ENCODE measurements around the gene TBCA.

DNA sequence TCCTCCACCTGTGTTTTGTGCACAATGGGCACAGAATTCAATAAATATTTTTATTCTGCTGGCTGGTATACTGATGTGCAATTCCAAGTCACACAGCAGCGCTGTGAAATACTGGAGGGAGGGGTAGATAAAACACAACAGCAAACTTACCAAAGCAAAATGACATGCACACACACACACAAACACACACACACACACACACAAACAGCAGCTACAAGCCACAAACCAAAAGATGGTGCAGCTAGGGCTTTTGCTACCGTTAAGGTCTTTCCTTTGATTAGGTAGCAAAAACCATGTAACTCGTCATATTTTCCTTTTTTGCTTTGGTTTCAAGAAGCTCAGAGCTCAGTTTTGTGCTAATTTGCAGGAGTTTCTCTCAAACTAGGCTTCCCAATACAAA, 1.8 kb upstream of the TBCA start:
- TF ChIP-seq, protein P1, sequence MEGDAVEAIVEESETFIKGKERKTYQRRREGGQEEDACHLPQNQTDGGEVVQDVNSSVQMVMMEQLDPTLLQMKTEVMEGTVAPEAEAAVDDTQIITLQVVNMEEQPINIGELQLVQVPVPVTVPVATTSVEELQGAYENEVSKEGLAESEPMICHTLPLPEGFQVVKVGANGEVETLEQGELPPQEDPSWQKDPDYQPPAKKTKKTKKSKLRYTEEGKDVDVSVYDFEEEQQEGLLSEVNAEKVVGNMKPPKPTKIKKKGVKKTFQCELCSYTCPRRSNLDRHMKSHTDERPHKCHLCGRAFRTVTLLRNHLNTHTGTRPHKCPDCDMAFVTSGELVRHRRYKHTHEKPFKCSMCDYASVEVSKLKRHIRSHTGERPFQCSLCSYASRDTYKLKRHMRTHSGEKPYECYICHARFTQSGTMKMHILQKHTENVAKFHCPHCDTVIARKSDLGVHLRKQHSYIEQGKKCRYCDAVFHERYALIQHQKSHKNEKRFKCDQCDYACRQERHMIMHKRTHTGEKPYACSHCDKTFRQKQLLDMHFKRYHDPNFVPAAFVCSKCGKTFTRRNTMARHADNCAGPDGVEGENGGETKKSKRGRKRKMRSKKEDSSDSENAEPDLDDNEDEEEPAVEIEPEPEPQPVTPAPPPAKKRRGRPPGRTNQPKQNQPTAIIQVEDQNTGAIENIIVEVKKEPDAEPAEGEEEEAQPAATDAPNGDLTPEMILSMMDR (conservative IDR thresholded peaks at IDR 0.05; ENCODE audit: low read depth in 2 of 2): no peak
- TF ChIP-seq EZH2phosphoT487 (IDR thresholded peaks at IDR 0.05; ENCODE audit: unreplicated experiment): no peak
